HUES6 (cell line): ENCODE data around the gene TRPM5.

Experiments
- H3K27ac ChIP-seq: 2 replicates; pipeline ENCODE4 v1.7.0; 2013; ENCODE audit warnings: low read depth, mild to moderate bottlenecking, low read length, inconsistent platforms
- H3K27me3 ChIP-seq: 2 replicates; pipeline ENCODE4 v1.6.1; 2013; ENCODE audit warnings: low read length; ENCODE audit not compliant: control insufficient read depth, insufficient read depth
- H3K36me3 ChIP-seq: 2 replicates; pipeline ENCODE4 v1.6.1; 2013; ENCODE audit warnings: low read length; ENCODE audit not compliant: control insufficient read depth, insufficient read depth
- H3K4me1 ChIP-seq: 2 replicates; pipeline ENCODE4 v1.6.1; 2013; ENCODE audit warnings: low read length; ENCODE audit not compliant: control insufficient read depth, insufficient read depth
- H3K4me3 ChIP-seq: 2 replicates; pipeline ENCODE4 v1.5.1; 2013; ENCODE audit warnings: low read depth, low read length
- H3K9ac ChIP-seq: one replicate; pipeline ENCODE4 v1.6.1; 2013; ENCODE audit warnings: mild to moderate bottlenecking, low read length
- H3K9me3 ChIP-seq: 2 replicates; pipeline ENCODE4 v1.6.1; 2013; ENCODE audit warnings: low read depth, low read length; ENCODE audit not compliant: control insufficient read depth, insufficient read depth

Gene TRPM5

GRCh38 chr11:2415601-2416380 lies 28.5 kb downstream of the TRPM5 start:
- no peak overlapping the region for H3K4me3 ChIP-seq

GRCh38 chr11:2415171-2415570 lies 29.1 kb downstream of the TRPM5 start:
- no peak overlapping the region for H3K4me3 ChIP-seq
- no peak overlapping the region for H3K27ac ChIP-seq
- H3K9me3 ChIP-seq: no peaks in the 10 kb centered on the region
- H3K27me3 ChIP-seq: no peaks in the 10 kb centered on the region
- H3K36me3 ChIP-seq: no peaks in the 10 kb centered on the region
- H3K9ac ChIP-seq: no peak overlapping the region
- no peaks in the 10 kb centered on the region for H3K4me1 ChIP-seq

More at GRCh38 chr11:2415601-2416380, 28.5 kb downstream of the TRPM5 start:
- Histone ChIP-seq H3K9me3 (no peaks in the 10 kb centered on the region), H3K27ac (no peak overlapping the region), H3K36me3 (no peaks in the 10 kb centered on the region), H3K9ac (no peak overlapping the region), H3K27me3 (no peaks in the 10 kb centered on the region), H3K4me1 (no peaks in the 10 kb centered on the region)

- Histone ChIP-seq H3K27ac (no peak overlapping the region), H3K4me3 (no peak overlapping the region), H3K9ac (no peak overlapping the region), H3K4me1 (peaks cover 4% of the 10 kb centered on the region; the same call in 1 of the 2 replicates), H3K27me3 (no peaks in the 10 kb centered on the region), H3K9me3 (no peaks in the 10 kb centered on the region), H3K36me3 (no peaks in the 10 kb centered on the region)
These were observed 29.7 kb downstream of the TRPM5 start for GRCh38 chr11:2414616-2415015.

- Histone ChIP-seq H3K27ac (no peak overlapping the region), H3K9ac (no peak overlapping the region), H3K9me3 (no peaks in the 10 kb centered on the region), H3K27me3 (no peaks in the 10 kb centered on the region), H3K4me1 (peaks cover 4% of the 10 kb centered on the region; the same call in 1 of the 2 replicates), H3K4me3 (no peak overlapping the region), H3K36me3 (no peaks in the 10 kb centered on the region)
These were observed 30.4 kb downstream of the TRPM5 start for GRCh38 chr11:2413742-2414579.

GRCh38 chr11:2412323-2412722 lies 32.0 kb downstream of the TRPM5 start:
- Histone ChIP-seq H3K9ac (no peak overlapping the region), H3K4me1 (peaks cover 4% of the 10 kb centered on the region; the same call in 1 of the 2 replicates), H3K36me3 (no peaks in the 10 kb centered on the region), H3K4me3 (no peak overlapping the region), H3K27ac (no peak overlapping the region), H3K27me3 (no peaks in the 10 kb centered on the region), H3K9me3 (no peaks in the 10 kb centered on the region)

- Histone ChIP-seq H3K36me3 (no peaks in the 10 kb centered on the region), H3K27me3 (no peaks in the 10 kb centered on the region), H3K9ac (peak overlapping the region; percentile 31), H3K4me3 (no peak overlapping the region), H3K27ac (no peak overlapping the region), H3K9me3 (no peaks in the 10 kb centered on the region), H3K4me1 (peaks cover 4% of the 10 kb centered on the region; the same call in 1 of the 2 replicates)
These were observed 32.6 kb downstream of the TRPM5 start for GRCh38 chr11:2411446-2412305.

- H3K9me3 ChIP-seq: no peaks in the 10 kb centered on the region
- H3K4me3 ChIP-seq: no peak overlapping the region
- no peak overlapping the region for H3K9ac ChIP-seq
- H3K27me3 ChIP-seq: no peaks in the 10 kb centered on the region
- H3K27ac ChIP-seq: no peak overlapping the region
- H3K36me3 ChIP-seq: no peaks in the 10 kb centered on the region
- H3K4me1 ChIP-seq: peaks cover 4% of the 10 kb centered on the region; the same call in 1 of the 2 replicates
These were observed 33.7 kb downstream of the TRPM5 start for GRCh38 chr11:2410616-2411015.

- H3K9me3 ChIP-seq: no peaks in the 10 kb centered on the region
- H3K27me3 ChIP-seq: no peaks in the 10 kb centered on the region
- H3K9ac ChIP-seq: peak overlapping the region; percentile 47
- H3K4me1 ChIP-seq: peaks cover 4% of the 10 kb centered on the region; the same call in 1 of the 2 replicates
- no peak overlapping the region for H3K4me3 ChIP-seq
- H3K36me3 ChIP-seq: no peaks in the 10 kb centered on the region
- H3K27ac ChIP-seq: peak overlapping the region; percentile 18; the same call in 1 of the 2 replicates
These were observed 34.5 kb downstream of the TRPM5 start for GRCh38 chr11:2409611-2410468.

- Histone ChIP-seq H3K9ac (peak overlapping the region; percentile 47), H3K36me3 (no peaks in the 10 kb centered on the region), H3K27me3 (no peaks in the 10 kb centered on the region), H3K9me3 (no peaks in the 10 kb centered on the region), H3K27ac (no peak overlapping the region; the same call in 1 of the 2 replicates), H3K4me1 (peaks cover 4% of the 10 kb centered on the region; the same call in 1 of the 2 replicates), H3K4me3 (no peak overlapping the region)
These were observed 35.2 kb downstream of the TRPM5 start for GRCh38 chr11:2409126-2409525.

- no peaks in the 10 kb centered on the region for H3K9me3 ChIP-seq
- H3K27me3 ChIP-seq: no peaks in the 10 kb centered on the region
- H3K27ac ChIP-seq: no peak overlapping the region
- H3K4me1 ChIP-seq: peaks cover 4% of the 10 kb centered on the region; the same call in 1 of the 2 replicates
- no peak overlapping the region for H3K9ac ChIP-seq
- H3K36me3 ChIP-seq: peaks cover 3% of the 10 kb centered on the region; the same call in 1 of the 2 replicates
- no peak overlapping the region for H3K4me3 ChIP-seq
These were observed 35.6 kb downstream of the TRPM5 start for GRCh38 chr11:2408671-2409070.
